HG03442 (cell line): ENCODE measurements around the gene LPP.

Experiments
- ATAC-seq: cut with Tn5 transposase; IDR thresholded peaks from one replicate; pipeline ENCODE4 v1.9.1; 2021; ENCODE audit warnings: mild to moderate bottlenecking, moderate library complexity; ENCODE audit not compliant: unreplicated experiment

Gene LPP

GRCh38 chr3:188832961-188833721 lies 679.2 kb downstream of the LPP start:
- ATAC-seq = no peak

- no peak for ATAC-seq
Measured at GRCh38 chr3:188834349-188834748, 680.4 kb downstream of the LPP start.

GRCh38 chr3:188839187-188839695 lies 685.3 kb downstream of the LPP start:
- no peak for ATAC-seq

GRCh38 chr3:188840290-188840689 lies 686.3 kb downstream of the LPP start:
- ATAC-seq = no peak

GRCh38 chr3:188841906-188842305 lies 687.9 kb downstream of the LPP start:
- no peak for ATAC-seq

GRCh38 chr3:188842639-188843038 lies 688.7 kb downstream of the LPP start:
- ATAC-seq = no peak

- ATAC-seq = no peak
Measured at GRCh38 chr3:188844096-188844495, 690.1 kb downstream of the LPP start.

GRCh38 chr3:188845514-188845913 lies 691.6 kb downstream of the LPP start:
- ATAC-seq = no peak

- no peak for ATAC-seq
Measured at GRCh38 chr3:188848947-188849346, 695.0 kb downstream of the LPP start.

- no peak for ATAC-seq
Measured at GRCh38 chr3:188853856-188854771, 700.2 kb downstream of the LPP start.

GRCh38 chr3:188854772-188855149 lies 700.8 kb downstream of the LPP start:
- ATAC-seq = no peak

GRCh38 chr3:188855675-188856074 lies 701.7 kb downstream of the LPP start:
- ATAC-seq = no peak

- no peak for ATAC-seq
Measured at GRCh38 chr3:188860147-188860546, 706.2 kb downstream of the LPP start.

- no peak for ATAC-seq
Measured at GRCh38 chr3:188861842-188862744, 708.1 kb downstream of the LPP start.

GRCh38 chr3:188863999-188864406 lies 710.0 kb downstream of the LPP start:
- ATAC-seq = no peak

- ATAC-seq = no peak
Measured at GRCh38 chr3:188867691-188868265, 713.8 kb downstream of the LPP start.

GRCh38 chr3:188868803-188869202 lies 714.8 kb downstream of the LPP start:
- no peak for ATAC-seq

- no peak for ATAC-seq
Measured at GRCh38 chr3:188869628-188870027, 715.7 kb downstream of the LPP start.

- ATAC-seq = no peak
Measured at GRCh38 chr3:188870431-188870830, 716.5 kb downstream of the LPP start.

- no peak for ATAC-seq
Measured at GRCh38 chr3:188874576-188874975, 720.6 kb downstream of the LPP start.
